GM12878 (cell line): ENCODE results near the gene SCN7A. TPM values are rescaled to one million over a fixed set of nuclear protein-coding genes. Genes with fewer than 3 reads are reported as not detected.

Experiments used
- ATAC-seq: fragments of 200-7000 bp; cut with Tn5 transposase; 3 replicates; pipeline ENCODE4 v1.9.1; 2020; ENCODE audit warnings: mild to moderate bottlenecking, moderate library complexity
- BruUV-seq: library from RNA; stranded (reverse); fragments of 400-500 nt; replicated peaks from 2 replicates; lab custom pipeline; 2021; lab: Mats Ljungman, UMichigan
- CTCF ChIA-PET: fragments of 300-600 bp; sonication (Branson Sonifier 250); formaldehyde crosslinking; extraction: SDS; loops from one replicate; lab custom pipeline; 2021; ENCODE audit warnings: inconsistent platforms; lab: Yijun Ruan, JAX
- POLR2A ChIA-PET: fragments of 350-600 bp; formaldehyde crosslinking; extraction: SDS; loops from one replicate; lab custom pipeline; 2021; ENCODE audit warnings: inconsistent platforms; lab: Charles Lee
- RAD21 ChIA-PET: fragments of 300-600 bp; sonication (Branson Sonifier 250); formaldehyde crosslinking; loops from one replicate; lab custom pipeline; 2023; ENCODE audit warnings: antibody characterized with exemption; ENCODE audit not compliant: unreplicated experiment; lab: Charles Lee
- SMC1A ChIA-PET: fragments of 300-600 bp; sonication (Branson Sonifier 250); formaldehyde crosslinking; loops from one replicate; lab custom pipeline; 2023; ENCODE audit not compliant: unreplicated experiment, uncharacterized antibody; lab: Charles Lee
- DNase-seq: peaks from one replicate; pipeline ENCODE4 v3.0.0-alpha.2; 2011; ENCODE audit warnings: low read depth, low spot score
- FAIRE-seq: peaks from 3 replicates; lab custom pipeline; 2011; peaks lifted over from hg19 to GRCh38; lab: Jason Lieb, UNC
- H2AFZ ChIP-seq: 2 replicates; pipeline ENCODE4 v1.6.0; 2011; ENCODE audit warnings: low read depth, low read length, control low read depth; ENCODE audit not compliant: control insufficient read depth
- H3K27ac ChIP-seq: 2 replicates; pipeline ENCODE4 v1.5.1; 2011; ENCODE audit warnings: control low read depth; ENCODE audit not compliant: control insufficient read depth, insufficient read depth
- H3K27me3 ChIP-seq, 2 experiments: replicated peaks in 1 of 2; 2 replicates each; pipeline versions ENCODE4 v1.6.0 to v1.6.1; 2011; ENCODE audit warnings: low read length in 1 of 2; ENCODE audit not compliant: control insufficient read depth in 2 of 2, insufficient read depth in 2 of 2
- H3K36me3 ChIP-seq, 2 experiments: 2 replicates each; pipeline ENCODE4 v1.5.1; 2011; ENCODE audit warnings: low read length in 1 of 2; ENCODE audit not compliant: control insufficient read depth in 2 of 2, insufficient read depth in 2 of 2
- H3K4me1 ChIP-seq: 2 replicates; pipeline ENCODE4 v1.6.1; 2011; ENCODE audit warnings: mild to moderate bottlenecking, low read length, moderate library complexity, mixed read lengths; ENCODE audit not compliant: control insufficient read depth, insufficient read depth
- H3K4me2 ChIP-seq: 2 replicates; pipeline ENCODE4 v1.6.0; 2011; ENCODE audit warnings: control low read depth; ENCODE audit not compliant: control insufficient read depth, insufficient read depth
- H3K4me3 ChIP-seq: fragments of 200-600 bp; sonication (generic); 2 replicates; pipeline ENCODE4 v1.5.1; 2016
- H3K79me2 ChIP-seq: 2 replicates; pipeline ENCODE4 v1.6.0; 2011; ENCODE audit warnings: low read length; ENCODE audit not compliant: control insufficient read depth, insufficient read depth
- H3K9ac ChIP-seq: 2 replicates; pipeline ENCODE4 v1.8.0; 2011; ENCODE audit warnings: low read length, control low read depth, mixed read lengths; ENCODE audit not compliant: control insufficient read depth, insufficient read depth
- H3K9me3 ChIP-seq: replicated peaks from 3 replicates; pipeline ENCODE4 v1.5.1; 2011; ENCODE audit warnings: mild to moderate bottlenecking, low read length; ENCODE audit not compliant: control insufficient read depth, insufficient read depth
- H4K20me1 ChIP-seq: 2 replicates; pipeline ENCODE4 v1.6.0; 2011; ENCODE audit not compliant: control insufficient read depth, insufficient read depth
- CHD4 ChIP-seq: fragments of 200-600 bp; sonication (generic); IDR thresholded peaks from 2 replicates; pipeline ENCODE4 v1.6.1; 2016; ENCODE audit warnings: mild to moderate bottlenecking
- NFYB ChIP-seq: IDR thresholded peaks from 2 replicates; pipeline ENCODE4 v1.6.1; 2011; ENCODE audit warnings: low read depth, mild to moderate bottlenecking, low read length, improper control_type of control experiment, moderate library complexity; ENCODE audit not compliant: insufficient read depth
- POLR2A ChIP-seq: IDR thresholded peaks from 2 replicates; pipeline ENCODE4 v1.6.1; 2011; ENCODE audit warnings: low read depth, mild to moderate bottlenecking, low read length
- RAD21 ChIP-seq: IDR thresholded peaks from 2 replicates; pipeline ENCODE4 v1.6.1; 2011; ENCODE audit warnings: mild to moderate bottlenecking, low read depth, low read length, moderate library complexity; ENCODE audit not compliant: insufficient read depth
- RB1 ChIP-seq: fragments of 450-650 bp; formaldehyde crosslinking; IDR thresholded peaks from 2 replicates; pipeline ENCODE4 v1.6.1; 2017; ENCODE audit warnings: mild to moderate bottlenecking, borderline replicate concordance
- RBBP5 ChIP-seq: fragments of 200-600 bp; sonication (generic); conservative IDR thresholded peaks from 2 replicates; pipeline ENCODE4 v1.6.1; 2016
- SIX5 ChIP-seq: IDR thresholded peaks from 2 replicates; pipeline ENCODE4 v1.6.1; 2011; ENCODE audit warnings: mild to moderate bottlenecking, low read depth, low read length, moderate library complexity; ENCODE audit not compliant: severe bottlenecking
- TCF12 ChIP-seq: IDR thresholded peaks from 2 replicates; pipeline ENCODE4 v1.6.1; 2011; ENCODE audit warnings: low read depth, mild to moderate bottlenecking, low read length
- ZNF274 ChIP-seq: IDR thresholded peaks from one replicate; pipeline ENCODE4 v1.8.0; 2011; ENCODE audit not compliant: insufficient read length, insufficient read depth
- WGBS: methylation state at CpG from one replicate; pipeline ENCODE4 v1.1.6; 2016; ENCODE audit warnings: low lambda C conversion rate; ENCODE audit not compliant: insufficient replicate concordance, insufficient coverage; ENCODE audit errors: missing lambda C conversion rate; 5-methylcytosine and 5-hydroxymethylcytosine counted together
- in situ Hi-C: fragments of 300-500 bp; cut with MboI; formaldehyde crosslinking; loops from 9 replicates; pipeline ENCODE4 v1.14.3; 2018; ENCODE audit warnings: mixed read lengths
- intact Hi-C: fragments of 100-400 bp; cut with micrococcal nuclease; formaldehyde crosslinking; loops from one replicate; pipeline ENCODE4 v1.14.2; 2022; ENCODE audit not compliant: unreplicated experiment
- polyA plus RNA-seq, 11 experiments: library from polyadenylated mRNA; depleted of rRNA in 4 of 11; unstranded in 6 of 11; stranded (reverse) in 5 of 11; fragments of >200 nt; fragmentation: Nextera tagmentation in 4 of 11; fragmentation: Illumina TruSeq in 1 of 11; extraction: Ambion mirVana in 4 of 11; extraction: Trizol in 1 of 11; gene quantifications; 1 replicate in 1 of 11; 2 replicates in 10 of 11; pipeline versions ENCODE4 v1.2.1 to v1.2.3, GENCODE V29; 2011 to 2016; ENCODE audit warnings: inconsistent platforms in 2 of 11, missing spikeins in 2 of 11, low read depth in 1 of 11
- total RNA-seq, 4 experiments: library from RNA; depleted of rRNA in 3 of 4; stranded (reverse); fragments of >200 nt in 3 of 4; fragmentation: Illumina TruSeq in 1 of 4; extraction: Trizol in 1 of 4; gene quantifications; 2 replicates each; pipeline versions ENCODE4 v1.2.1 to v1.2.3, GENCODE V29; 2013 to 2021

SCN7A gene
- total and polyA plus RNA-seq, 10 of the 15 experiments (the other 5 are each of a cell fraction or from before 2014, with no cell fraction given) = 0.05 TPM; not detected in 9

DNA sequence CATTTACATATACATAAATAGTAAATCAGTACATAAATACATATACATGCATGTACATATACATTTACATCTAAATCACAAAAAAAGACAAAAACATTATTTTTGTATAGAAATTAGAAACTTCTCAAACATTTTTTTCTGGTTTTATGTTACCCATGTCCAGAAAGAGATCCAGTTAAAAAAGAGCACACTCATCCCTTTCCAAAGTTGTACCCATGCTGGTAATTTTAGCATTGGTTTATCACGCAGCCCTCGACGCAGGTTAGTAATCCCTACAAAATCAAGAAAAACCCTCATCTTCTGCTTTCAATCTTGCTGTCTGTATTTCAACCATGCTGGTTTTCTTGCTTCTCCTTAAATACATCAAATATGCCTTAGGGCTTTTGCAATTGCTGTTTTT lies 128.8 kb downstream of the SCN7A start:
- ATAC-seq (no peak), FAIRE-seq (no peak), DNase-seq (no peak)
- intact Hi-C loops = no loop called here
- WGBS = 74% methylated on average over 3 of the region's 3 CpGs
- no peak overlapping the region for H2AFZ ChIP-seq
- ChIA-PET POLR2A (no interaction called here), RAD21 (no interaction called here), CTCF (no interaction called here), SMC1A (no interaction called here)
- H3K27ac ChIP-seq = no peak overlapping the region
- in situ Hi-C loops = no loop called here
- H3K79me2 ChIP-seq = no peaks in the 10 kb centered on the region
- H3K9me3 ChIP-seq = no peaks in the 10 kb centered on the region
- no peak overlapping the region for H3K9ac ChIP-seq
- no peaks in the 10 kb centered on the region for H3K36me3 ChIP-seq
- no TSS peak for BruUV-seq
- H4K20me1 ChIP-seq = no peaks in the 10 kb centered on the region
- H3K4me2 ChIP-seq = no peak overlapping the region
- no peaks in the 10 kb centered on the region for H3K4me1 ChIP-seq
- no peak for TF ChIP-seq ZNF274
- TF ChIP-seq RAD21 = no peak
- TF ChIP-seq NFYB = no peak
- TF ChIP-seq RB1 = no peak
- TF ChIP-seq SIX5 = no peak
- H3K27me3 ChIP-seq = no peaks in the 10 kb centered on the region
- H3K4me3 ChIP-seq = no peak overlapping the region

- Histone ChIP-seq H3K4me1 (no peaks in the 10 kb centered on the region), H3K9ac (no peak overlapping the region), H3K9me3 (no peaks in the 10 kb centered on the region), H3K79me2 (no peaks in the 10 kb centered on the region), H3K27ac (no peak overlapping the region), H3K4me2 (no peak overlapping the region), H4K20me1 (no peaks in the 10 kb centered on the region), H3K27me3 (no peaks in the 10 kb centered on the region), H3K36me3 (no peaks in the 10 kb centered on the region), H2AFZ (no peak overlapping the region), H3K4me3 (no peak overlapping the region)
- ATAC-seq = no peak
- in situ Hi-C loops (no loop called here), intact Hi-C loops (loop anchor here (5.0 kb wide), 1 partner anchor 153 kb away; no protein-coding TSS in a partner anchor)
- WGBS = 38% methylated on average over 9 of the region's 9 CpGs
- FAIRE-seq = no peak
- no peak for DNase-seq
- TF ChIP-seq TCF12 (no peak), POLR2A (no peak), CHD4 (no peak), RBBP5 (no peak)
- ChIA-PET SMC1A (no interaction called here), POLR2A (no interaction called here), RAD21 (no interaction called here), CTCF (no interaction called here)
- no TSS peak for BruUV-seq
These were observed 129.4 kb downstream of the SCN7A start for GRCh38 chr2:166364476-166365161.
